NCI-H510A (cell line): Measurements from ENCODE around the gene CRYGB.

Experiments used
- DNase-seq: peaks from one replicate; lab custom pipeline; 2025; lab: John Stamatoyannopoulos, UW

CRYGB gene

DNA sequence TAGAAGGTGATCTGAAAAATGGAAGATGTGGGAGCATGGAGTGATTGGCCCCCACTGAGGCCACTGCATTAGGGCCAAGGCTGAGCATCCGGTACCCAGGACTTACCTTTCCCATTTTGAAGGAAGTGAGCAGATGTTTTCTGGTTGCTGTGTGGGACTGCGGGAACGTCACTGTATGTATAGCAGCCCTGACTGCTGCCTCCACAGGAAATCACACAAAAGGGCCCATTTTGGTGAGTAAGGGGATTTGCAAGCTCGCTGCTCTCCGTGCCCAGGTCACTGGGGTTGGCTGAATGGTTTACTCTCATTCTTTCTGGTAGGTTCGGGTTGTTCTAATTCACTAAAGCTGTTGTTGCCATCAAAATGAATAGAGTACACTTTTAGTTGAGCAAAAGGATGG is at the start of gene CRYGB:
CRYGB (minus strand) TSS at position 153 of the 400 bp plus-strand sequence; CDS start at position 115, 38 bp downstream.
- no peak for DNase-seq

- no peak for DNase-seq
Measured at GRCh38 chr2:208195531-208195930, 49.6 kb upstream of the CRYGB start.

GRCh38 chr2:208192611-208193236 is 46.8 kb upstream of the CRYGB start:
- no peak for DNase-seq

DNA sequence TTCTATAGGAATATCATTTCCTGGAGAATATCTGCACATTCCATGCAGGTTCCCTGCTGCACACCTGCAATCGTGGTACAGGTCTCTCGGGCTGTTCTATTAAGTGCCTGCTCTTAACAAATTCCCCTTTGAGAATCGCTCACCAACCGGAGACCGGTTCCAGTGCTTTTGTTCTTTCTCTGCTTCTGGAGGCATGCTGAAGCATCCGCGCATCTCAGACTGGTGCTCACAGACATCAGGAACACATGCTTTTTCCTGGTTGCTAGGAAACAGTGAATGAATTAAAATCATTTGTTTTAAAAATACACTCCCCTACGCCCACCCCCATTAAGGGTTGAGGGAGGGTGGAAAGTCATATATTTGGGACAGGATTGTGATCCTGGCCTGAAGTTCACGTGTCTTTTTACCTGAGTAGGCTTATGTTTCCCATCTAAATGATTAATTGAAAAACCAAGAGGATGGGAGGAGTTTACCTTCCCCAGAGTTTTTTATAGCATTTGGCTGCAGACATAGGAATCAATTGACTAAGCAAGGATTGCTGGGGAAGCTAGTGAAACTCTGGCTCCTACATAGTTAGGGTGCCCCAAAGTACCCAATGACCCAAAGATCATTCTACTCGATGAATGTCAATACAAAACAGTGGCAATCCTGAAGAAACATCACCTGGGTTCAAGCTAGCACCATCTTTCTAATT is 44.0 kb upstream of the CRYGB start, which contains the start of gene C2orf80:
C2orf80 (minus strand) TSS at position 221 of the 694 bp plus-strand sequence. CDS start 3,044 bp downstream, outside the sequence.
- DNase-seq, result no peak

DNA sequence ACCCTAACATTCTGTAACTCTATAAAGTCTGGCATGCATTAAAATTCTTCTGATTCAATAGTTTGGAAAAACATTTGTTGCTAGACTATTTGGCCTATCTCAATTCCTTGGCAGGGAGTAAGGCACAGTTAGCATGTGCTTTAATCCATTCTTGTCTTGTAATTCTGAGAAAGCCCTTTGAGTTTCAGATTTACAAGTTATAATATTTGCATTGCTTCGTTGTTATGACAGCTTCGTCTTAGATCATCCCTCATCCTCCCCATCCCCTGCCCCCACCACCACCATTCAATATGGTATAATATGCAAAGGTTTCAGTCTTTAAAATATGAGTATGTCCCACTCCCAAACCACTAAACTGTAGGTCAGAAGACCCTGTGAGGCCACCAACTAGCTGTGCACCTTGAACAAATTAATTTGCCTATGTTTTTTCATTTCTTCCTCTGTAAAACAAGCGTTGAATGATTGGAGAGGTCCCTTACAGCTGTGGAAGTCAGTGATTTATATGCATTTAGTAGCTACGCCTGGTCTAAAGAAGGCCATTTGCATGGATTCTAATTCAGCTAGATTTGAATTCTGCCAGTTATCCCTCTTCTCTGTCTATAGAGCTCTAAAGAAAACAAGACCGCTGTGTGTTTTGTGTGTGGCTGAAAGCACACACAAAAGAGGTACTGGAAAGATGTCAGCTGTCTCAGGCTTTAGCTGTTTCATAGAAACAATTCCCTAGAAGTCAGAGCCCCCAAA is 43.3 kb upstream of the CRYGB start:
- no peak for DNase-seq

DNA sequence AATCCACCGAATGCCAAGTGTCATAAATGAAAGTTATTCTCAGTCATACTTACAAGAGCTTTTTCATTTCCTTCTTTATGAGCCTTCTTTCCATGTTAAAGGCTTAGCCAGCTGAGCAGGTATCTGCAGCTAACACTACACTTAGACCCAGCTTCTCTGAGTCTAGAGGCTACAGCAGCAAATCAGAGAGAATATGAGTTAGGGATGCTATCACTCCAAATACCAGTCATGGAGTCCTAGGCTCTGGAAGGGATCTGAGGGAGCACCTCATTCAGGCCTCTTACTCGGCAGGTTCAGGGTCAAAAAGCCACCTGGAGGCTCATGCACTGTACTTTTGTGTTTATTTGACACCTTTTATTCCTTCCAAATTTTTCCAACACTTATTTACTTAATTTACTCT is 40.9 kb upstream of the CRYGB start:
- DNase-seq, result no peak

GRCh38 chr2:208186465-208186864 is 40.5 kb upstream of the CRYGB start:
- DNase-seq, result no peak

DNA sequence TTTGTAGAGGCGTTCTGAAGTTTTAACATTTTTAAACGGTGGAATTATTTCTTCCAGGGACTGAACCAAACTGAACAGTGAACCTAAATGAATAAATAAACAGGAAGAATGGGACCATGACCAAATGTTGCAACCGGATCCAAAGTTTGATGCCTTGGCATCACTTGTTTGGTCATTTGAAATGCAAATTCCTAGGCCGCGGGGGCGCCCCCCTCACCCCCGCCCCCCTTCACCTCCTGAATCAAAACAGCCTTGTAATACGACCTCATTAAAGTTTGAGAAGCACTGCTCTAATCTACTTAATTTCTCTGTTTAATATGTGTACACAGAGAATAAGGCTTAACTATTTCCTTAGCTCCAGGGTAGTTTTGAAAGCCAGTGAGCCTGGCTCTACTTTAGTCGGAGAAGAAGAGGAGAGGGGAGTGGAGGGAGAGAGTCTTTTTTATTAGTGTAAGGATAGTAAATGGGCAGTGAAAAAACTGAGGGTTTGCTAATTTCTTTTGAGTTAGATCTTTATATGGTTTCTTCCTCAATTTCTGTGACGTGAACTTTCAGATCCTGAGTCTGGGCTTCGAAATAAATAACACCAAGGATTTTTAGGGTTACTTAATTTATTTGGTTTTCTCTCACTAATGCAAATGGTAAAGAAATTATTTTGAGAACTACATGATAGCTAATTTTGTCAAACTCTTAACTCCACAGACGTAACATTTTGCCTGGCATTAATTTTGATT is 38.2 kb upstream of the CRYGB start:
- no peak for DNase-seq

DNA sequence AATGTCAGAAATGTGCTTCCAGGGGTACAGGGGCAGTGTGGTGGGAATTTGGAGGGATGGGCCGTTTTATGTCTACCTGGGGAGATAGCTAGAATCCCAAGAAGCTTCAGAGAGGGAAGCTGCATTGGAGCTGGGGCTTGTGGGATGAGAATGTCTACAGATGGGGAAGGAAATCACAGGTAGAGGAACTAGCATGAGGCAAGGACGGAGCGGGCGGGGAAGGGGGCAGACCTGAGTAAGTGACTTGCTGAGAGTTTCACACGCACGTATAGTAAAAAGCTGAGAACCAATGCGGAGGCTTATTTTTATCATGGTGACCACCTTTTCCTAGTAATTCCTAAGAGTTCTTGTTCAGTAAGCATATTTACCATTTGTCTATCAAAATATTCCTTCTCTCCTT is 37.6 kb upstream of the CRYGB start:
- DNase-seq, result no peak

DNA sequence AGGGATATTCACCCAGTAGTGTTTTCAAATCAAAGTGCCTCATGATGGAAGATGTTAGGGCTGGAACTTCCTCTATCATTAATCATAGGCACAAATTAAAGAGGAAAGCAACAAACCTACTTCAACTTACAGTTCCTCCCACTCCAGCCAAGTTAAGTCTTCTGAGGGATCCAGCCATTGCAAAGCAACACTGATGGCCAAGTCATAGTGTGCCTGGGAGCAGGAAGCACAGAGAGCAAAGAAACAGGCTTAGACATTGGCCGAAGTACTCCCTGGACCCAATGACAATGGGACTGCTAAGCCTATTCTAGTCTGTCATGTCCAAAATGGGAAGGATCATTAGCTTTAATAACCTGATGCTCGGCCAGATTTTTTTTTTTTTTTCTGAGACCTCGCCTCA is 36.9 kb upstream of the CRYGB start:
- DNase-seq, result no peak

DNA sequence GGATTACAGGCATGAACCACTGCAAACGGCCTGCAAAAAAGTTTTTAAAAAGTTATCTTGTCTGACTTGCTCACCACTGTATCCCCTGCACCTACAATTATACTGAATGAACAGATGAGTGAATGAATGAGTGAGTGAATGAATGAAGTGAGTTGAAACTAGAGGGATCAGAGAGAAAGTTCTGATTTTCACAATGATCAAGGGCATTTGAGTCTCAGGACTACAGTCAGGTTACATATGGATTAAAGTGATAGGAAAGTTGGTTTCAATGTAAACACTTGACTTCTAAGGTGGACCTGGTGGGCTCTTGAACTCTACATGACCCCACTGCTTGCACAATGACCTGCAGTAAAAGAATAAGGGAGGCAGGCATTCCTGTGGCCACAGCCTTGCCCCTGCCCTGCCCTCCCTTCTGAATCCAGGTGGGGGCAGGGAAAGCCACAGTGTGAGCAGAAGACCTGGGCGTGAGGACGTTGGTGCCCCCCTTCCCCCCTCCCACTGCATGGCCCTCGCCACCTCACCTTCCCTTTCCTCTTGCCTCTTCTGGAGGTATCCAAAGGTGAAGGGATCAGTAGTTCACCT is 33.2 kb upstream of the CRYGB start:
- peak; percentile 64 for DNase-seq

GRCh38 chr2:208175840-208176153 is 29.8 kb upstream of the CRYGB start:
- DNase-seq, result no peak

DNA sequence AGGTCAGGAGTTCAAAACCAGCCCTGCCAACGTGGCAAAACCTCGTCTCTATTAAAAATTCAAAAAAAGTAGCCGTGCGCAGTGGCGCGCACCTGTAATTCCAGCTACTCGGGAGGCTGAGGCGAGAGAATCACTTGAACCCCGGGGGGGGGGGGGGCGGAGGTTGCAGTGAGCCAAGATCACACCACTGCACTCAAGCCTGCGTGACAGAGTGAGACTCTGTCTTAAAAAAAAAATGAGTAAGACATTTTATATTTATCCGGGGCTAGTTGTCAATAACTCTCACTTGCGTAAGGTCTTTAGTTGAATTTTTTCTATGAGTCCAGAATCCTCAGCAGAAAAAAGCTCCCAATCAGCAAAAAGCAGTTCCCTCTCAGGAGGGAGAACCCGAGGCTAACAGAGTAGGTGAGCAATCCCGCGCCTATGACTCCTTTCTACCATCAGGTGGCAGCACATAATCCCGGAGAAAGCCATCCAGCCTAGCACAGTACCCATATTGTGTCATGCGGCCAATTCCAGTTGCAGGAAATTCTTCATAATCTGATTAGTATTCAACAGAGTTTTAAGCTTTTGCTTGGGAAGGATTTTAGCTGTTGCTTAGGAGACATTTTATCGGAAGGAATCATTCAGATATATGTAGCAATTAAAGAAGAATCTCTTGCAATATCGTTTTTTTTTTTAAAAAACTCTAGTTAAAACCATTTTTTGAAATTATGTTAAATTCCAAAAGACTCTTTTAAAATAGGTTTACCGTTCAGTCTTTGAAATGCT is 29.3 kb upstream of the CRYGB start:
- peak; percentile 46 for DNase-seq

- DNase-seq, result no peak
Measured at GRCh38 chr2:208174144-208174543, 28.2 kb upstream of the CRYGB start.

GRCh38 chr2:208172125-208172524 is 26.2 kb upstream of the CRYGB start:
- no peak for DNase-seq

GRCh38 chr2:208164951-208165755 is 19.2 kb upstream of the CRYGB start:
- DNase-seq, result no peak

GRCh38 chr2:208163489-208163888 is 17.5 kb upstream of the CRYGB start, which contains the start of gene CRYGA:
CRYGA (minus strand) TSS chr2:208163589; CDS start chr2:208163556, 33 bp downstream.
- DNase-seq, result no peak

DNA sequence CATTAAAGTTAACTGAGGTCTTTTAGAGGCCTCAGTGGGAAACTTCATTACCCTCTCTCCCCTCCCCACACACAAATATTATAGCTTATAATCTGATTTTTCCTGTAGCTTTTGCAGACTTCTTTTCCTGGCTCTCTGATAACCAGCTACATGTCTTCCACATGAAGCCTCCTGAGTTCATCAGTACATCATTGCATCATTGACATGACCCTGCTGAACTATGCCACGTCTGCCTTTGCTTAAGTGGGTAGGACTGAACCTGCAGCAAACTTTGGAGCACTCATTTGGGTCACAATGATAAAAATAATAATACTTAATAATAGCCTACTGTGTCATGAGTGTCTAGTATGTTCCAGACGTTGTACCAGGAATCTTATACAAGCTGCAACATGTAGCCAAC is 10.5 kb upstream of the CRYGB start:
- DNase-seq, result no peak

GRCh38 chr2:208153156-208153555 is 7.2 kb upstream of the CRYGB start:
- no peak for DNase-seq

- DNase-seq, result no peak
Measured at GRCh38 chr2:208150956-208151355, 5.0 kb upstream of the CRYGB start.
